ENCODE results near the gene MPP3. TPM values are rescaled to one million over a fixed set of nuclear protein-coding genes. Genes with fewer than 3 reads are reported as not detected.

MPP3 gene
- total RNA-seq, 1 donor from 2014 or later = 4.1 TPM

DNA sequence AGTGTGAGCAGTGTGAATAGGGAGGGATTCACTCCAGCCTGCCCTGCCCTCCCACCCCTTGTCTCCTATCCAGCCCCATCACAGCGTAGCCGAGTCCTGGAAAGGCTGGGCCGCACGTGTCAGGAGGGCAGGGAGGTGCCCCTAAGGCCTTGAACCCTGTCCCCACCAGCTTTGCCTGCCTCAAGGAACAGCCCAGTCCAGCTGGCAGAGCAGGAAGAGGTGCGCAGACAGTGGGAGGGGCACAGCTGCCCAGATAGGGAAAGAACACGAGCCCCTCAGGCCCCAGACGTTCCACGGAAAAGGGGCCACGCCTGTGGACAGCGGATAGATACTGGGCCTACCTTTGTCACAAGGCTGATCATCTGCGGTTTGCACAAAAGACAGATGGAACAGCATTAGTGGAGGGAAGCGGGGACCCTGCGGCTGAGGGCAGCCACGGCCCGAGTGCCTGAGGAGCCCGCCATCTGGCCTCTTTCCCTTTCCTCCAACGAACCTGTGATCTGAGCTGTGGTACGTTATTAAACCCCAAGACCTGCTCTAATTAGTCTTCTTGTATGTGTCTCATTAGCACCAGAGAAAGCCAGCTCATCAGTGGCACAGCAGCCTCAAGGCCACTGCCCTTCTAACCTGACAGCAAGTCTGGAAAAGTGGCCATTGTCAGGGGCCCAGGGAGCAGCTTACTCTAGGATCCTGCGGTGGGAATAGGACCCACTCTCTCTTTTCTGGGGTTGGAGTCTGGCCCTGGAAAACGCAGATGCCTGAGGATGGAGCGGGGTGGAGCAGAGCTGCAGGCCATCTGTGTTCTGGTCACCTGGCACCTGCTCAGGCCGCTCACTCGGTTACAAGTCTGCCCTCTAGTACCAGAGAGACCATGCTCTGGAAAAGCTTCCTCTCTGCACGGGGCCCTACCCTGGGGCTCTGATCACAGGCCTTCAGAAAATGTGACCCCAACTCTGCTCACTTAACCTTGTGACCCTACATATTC lies 16.3 kb downstream of the MPP3 start:
- H3K4me3 ChIP-seq (ENCODE audit: low read depth, low read length) = no peak overlapping the region
- TF ChIP-seq, protein P1, sequence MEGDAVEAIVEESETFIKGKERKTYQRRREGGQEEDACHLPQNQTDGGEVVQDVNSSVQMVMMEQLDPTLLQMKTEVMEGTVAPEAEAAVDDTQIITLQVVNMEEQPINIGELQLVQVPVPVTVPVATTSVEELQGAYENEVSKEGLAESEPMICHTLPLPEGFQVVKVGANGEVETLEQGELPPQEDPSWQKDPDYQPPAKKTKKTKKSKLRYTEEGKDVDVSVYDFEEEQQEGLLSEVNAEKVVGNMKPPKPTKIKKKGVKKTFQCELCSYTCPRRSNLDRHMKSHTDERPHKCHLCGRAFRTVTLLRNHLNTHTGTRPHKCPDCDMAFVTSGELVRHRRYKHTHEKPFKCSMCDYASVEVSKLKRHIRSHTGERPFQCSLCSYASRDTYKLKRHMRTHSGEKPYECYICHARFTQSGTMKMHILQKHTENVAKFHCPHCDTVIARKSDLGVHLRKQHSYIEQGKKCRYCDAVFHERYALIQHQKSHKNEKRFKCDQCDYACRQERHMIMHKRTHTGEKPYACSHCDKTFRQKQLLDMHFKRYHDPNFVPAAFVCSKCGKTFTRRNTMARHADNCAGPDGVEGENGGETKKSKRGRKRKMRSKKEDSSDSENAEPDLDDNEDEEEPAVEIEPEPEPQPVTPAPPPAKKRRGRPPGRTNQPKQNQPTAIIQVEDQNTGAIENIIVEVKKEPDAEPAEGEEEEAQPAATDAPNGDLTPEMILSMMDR (IDR thresholded peaks at IDR 0.05; ENCODE audit: insufficient read depth, low read length, poor library complexity, severe bottlenecking) = no peak
- H3K36me3 ChIP-seq (ENCODE audit: control insufficient read depth, insufficient read depth, low read length) = peaks cover 3% of the 10 kb centered on the region
- DNase-seq (ENCODE audit: low read depth) = no peak
- no peaks in the 10 kb centered on the region for H3K27me3 ChIP-seq (ENCODE audit: control insufficient read depth, insufficient read depth, low read length)

DNA sequence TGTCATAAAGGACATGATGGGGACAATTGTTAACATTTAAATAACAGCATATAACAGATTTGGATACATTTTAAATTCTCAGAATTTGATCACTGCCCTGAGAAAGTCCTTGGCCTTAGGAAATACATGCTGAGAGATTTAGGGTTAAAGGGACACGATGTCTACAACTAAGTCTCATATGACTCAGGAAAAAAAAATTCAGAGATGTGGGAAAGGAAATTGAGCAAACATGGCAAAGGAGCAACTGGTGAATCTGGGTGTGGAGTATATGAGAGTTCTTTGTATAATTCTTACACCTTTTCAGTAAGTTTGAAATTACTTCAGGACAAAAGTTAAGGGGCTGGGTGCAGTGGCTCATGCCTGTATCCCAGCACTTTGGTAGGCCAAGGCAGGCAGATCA lies 18.2 kb downstream of the MPP3 start:
- DNase-seq (ENCODE audit: low read depth) = peak; percentile 37
- Histone ChIP-seq H3K4me3 (ENCODE audit: low read depth, low read length) (no peak overlapping the region), H3K36me3 (ENCODE audit: control insufficient read depth, insufficient read depth, low read length) (peaks cover 3% of the 10 kb centered on the region), H3K27me3 (ENCODE audit: control insufficient read depth, insufficient read depth, low read length) (no peaks in the 10 kb centered on the region)
- TF ChIP-seq, protein P1 (IDR thresholded peaks at IDR 0.05; ENCODE audit: insufficient read depth, low read length, poor library complexity, severe bottlenecking) = no peak

DNA sequence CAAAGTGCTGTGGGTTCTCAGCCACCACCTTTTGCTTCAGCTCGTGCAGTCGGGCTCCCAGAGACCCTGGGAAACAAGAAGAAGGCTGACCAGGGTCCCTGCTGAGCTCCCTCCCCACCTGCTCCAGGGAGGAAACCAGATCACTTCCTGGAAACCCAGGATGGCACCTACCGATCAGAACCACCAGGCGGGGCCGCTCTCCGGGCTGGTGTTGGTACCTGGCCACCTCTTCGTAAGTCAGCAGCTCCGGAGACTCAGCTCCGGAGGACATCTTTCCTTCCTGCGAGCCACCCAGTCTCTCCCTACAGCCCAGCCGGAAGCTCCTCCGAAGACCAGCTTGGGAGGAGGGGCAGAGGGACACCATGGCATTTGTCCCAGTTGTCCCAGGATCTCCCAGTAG lies 18.9 kb downstream of the MPP3 start:
- H3K4me3 ChIP-seq (ENCODE audit: low read depth, low read length) = no peak overlapping the region
- peaks cover 3% of the 10 kb centered on the region for H3K36me3 ChIP-seq (ENCODE audit: control insufficient read depth, insufficient read depth, low read length)
- TF ChIP-seq, protein P1 (IDR thresholded peaks at IDR 0.05; ENCODE audit: insufficient read depth, low read length, poor library complexity, severe bottlenecking) = no peak
- no peaks in the 10 kb centered on the region for H3K27me3 ChIP-seq (ENCODE audit: control insufficient read depth, insufficient read depth, low read length)
- no peak for DNase-seq (ENCODE audit: low read depth)

DNA sequence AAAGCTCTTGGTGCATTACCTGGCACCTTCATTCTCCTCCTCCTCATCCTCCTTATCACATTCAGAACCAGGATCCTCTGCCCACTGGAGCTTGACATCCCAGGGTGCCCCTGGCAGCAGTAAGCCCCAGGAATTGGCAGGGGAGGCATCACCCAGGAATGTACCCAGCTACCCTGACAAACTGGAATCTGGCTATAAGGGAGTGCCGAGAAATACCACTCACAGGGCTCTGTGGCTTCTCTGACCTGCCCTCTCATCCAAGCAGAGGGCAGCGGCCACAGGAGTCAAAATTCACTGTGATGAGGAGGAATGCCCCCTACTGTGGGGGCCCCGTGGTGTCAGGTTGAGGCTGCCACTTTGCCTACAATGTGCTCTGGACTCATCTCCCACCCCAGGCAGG lies 19.6 kb downstream of the MPP3 start:
- peaks cover 3% of the 10 kb centered on the region for H3K36me3 ChIP-seq (ENCODE audit: control insufficient read depth, insufficient read depth, low read length)
- DNase-seq (ENCODE audit: low read depth) = no peak
- TF ChIP-seq, protein P1 (IDR thresholded peaks at IDR 0.05; ENCODE audit: insufficient read depth, low read length, poor library complexity, severe bottlenecking) = no peak

DNA sequence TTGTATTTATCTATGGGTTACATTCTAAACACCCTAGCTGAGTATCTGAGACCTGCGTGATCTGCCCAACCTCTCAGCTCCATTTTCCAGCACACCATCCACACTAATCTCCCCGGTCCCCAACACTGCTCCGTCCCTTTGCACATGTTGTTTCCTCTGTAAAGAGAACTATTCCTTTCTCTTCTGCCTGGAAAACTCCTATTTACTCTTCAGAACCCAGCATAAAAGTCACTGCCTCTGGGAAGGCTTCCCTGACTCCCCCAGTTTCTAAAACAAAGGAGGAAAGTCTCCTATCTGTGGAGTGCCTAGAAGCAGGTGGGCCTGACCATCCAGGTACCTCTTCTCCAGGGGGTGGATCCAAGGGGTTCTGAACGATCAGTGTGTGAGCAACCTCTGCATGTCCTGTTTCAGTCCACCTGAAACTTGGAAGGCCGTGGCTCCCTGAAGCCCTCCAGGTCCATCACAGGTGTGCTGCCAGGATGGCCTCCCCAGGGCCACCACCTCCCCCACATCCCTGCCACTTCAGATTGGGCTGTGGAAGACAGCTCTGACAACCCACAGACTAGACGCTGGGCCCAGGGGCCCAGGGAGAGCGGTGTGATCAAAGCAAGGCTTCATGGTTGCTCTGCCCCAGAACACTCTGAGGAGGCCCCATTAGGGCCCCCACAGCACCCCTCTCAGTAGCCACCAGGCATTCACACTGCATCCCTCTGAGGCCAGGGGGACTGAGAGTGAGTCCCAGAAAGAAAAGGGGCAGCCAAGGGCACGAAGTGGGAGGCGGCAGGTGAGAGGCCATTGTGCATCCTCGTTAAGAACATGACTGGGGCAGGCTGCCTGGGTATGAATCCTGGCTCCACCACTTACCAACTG lies 20.3 kb downstream of the MPP3 start:
- Histone ChIP-seq H3K27me3 (ENCODE audit: control insufficient read depth, insufficient read depth, low read length) (no peaks in the 10 kb centered on the region), H3K36me3 (ENCODE audit: control insufficient read depth, insufficient read depth, low read length) (peaks cover 2% of the 10 kb centered on the region), H3K4me3 (ENCODE audit: low read depth, low read length) (no peak overlapping the region)
- TF ChIP-seq, protein P1 (IDR thresholded peaks at IDR 0.05; ENCODE audit: insufficient read depth, low read length, poor library complexity, severe bottlenecking) = no peak
- no peak for DNase-seq (ENCODE audit: low read depth)

More for the DNA sequence above, 19.6 kb downstream of the MPP3 start:
- H3K27me3 ChIP-seq (ENCODE audit: control insufficient read depth, insufficient read depth, low read length) = no peaks in the 10 kb centered on the region
- no peak overlapping the region for H3K4me3 ChIP-seq (ENCODE audit: low read depth, low read length)

All from kidney epithelial cell (primary cell).